HG02852 (cell line): ENCODE measurements around the gene ZSCAN22.
A peak's percentile ranks its signal among the peaks of the same experiment; 100 is the strongest.
"Not testable (repeated sequence)": the region's sequence is repeated elsewhere in the genome, so short reads cannot be mapped to it uniquely, and the experiment has no call there.

Experiments
- ATAC-seq: cut with Tn5 transposase; IDR thresholded peaks from one replicate; pipeline ENCODE4 v1.9.1; 2021; ENCODE audit warnings: mild to moderate bottlenecking, moderate library complexity; ENCODE audit not compliant: unreplicated experiment

Gene ZSCAN22

GRCh38 chr19:58368561-58369360 is 42.0 kb downstream of the ZSCAN22 start:
- ATAC-seq, result no peak

- ATAC-seq, result no peak
These were observed 45.7 kb downstream of the ZSCAN22 start for GRCh38 chr19:58372311-58373133.

- ATAC-seq, result no peak
These were observed 47.4 kb downstream of the ZSCAN22 start for GRCh38 chr19:58374200-58374599.

GRCh38 chr19:58376724-58377123 is 49.9 kb downstream of the ZSCAN22 start:
- not testable (repeated sequence) for ATAC-seq

- ATAC-seq, result no peak
These were observed 52.5 kb downstream of the ZSCAN22 start for GRCh38 chr19:58379246-58379645.

GRCh38 chr19:58380037-58380661 is 53.4 kb downstream of the ZSCAN22 start:
- no peak for ATAC-seq

- ATAC-seq, result peak; percentile 84
These were observed 54.1 kb downstream of the ZSCAN22 start, which contains the start of gene ZNF837 for GRCh38 chr19:58380662-58381459. Gene ZNF837 (minus strand): TSS chr19:58381030. CDS start chr19:58369332, 11,698 bp downstream.

- ATAC-seq, result no peak
These were observed 54.8 kb downstream of the ZSCAN22 start for GRCh38 chr19:58381460-58382212.

GRCh38 chr19:58382997-58383603 is 56.3 kb downstream of the ZSCAN22 start:
- no peak for ATAC-seq

- ATAC-seq, result no peak
These were observed 58.6 kb downstream of the ZSCAN22 start for GRCh38 chr19:58385313-58385890.

- ATAC-seq, result peak; percentile 5
These were observed 59.2 kb downstream of the ZSCAN22 start for GRCh38 chr19:58385891-58386575.

- ATAC-seq, result peak; percentile 88
These were observed 60.0 kb downstream of the ZSCAN22 start, which contains the start of gene RPS5 for GRCh38 chr19:58386576-58387337. Gene RPS5 (plus strand): TSS chr19:58387269. CDS start chr19:58388138, 869 bp downstream.

- ATAC-seq, result no peak
These were observed 60.8 kb downstream of the ZSCAN22 start for GRCh38 chr19:58387338-58388174.

- ATAC-seq, result no peak
These were observed 61.4 kb downstream of the ZSCAN22 start for GRCh38 chr19:58388175-58388526.
